ENCODE data around the gene LIF.

DNA sequence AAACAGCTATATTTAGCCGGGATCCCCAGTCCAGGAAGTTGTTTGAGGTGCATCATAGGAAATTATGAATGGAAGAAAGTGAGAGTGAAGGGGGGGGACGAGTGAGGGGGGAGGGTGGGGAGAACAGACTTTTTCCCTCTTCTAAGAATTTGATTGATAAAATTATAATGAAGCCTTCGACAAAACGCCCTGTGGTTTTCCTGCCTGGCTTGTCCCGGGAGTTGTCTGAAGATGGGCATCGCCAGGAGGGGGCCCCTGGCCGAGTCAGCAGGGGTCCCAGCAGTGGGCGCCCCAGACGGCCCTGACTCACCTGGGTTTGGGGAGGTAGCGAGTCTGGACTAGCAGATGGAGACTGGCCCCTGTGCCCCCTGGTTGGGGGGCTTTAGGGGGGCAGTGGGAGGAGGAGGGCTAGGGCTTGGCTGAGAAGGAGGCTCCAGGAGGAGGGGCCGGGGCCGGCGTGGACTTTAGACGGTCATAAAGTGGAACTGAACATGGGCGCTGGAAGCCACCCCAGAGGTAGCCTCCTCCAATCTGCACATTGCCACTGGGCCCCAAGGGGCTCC is 336 bp upstream of the LIF start:
- TF ChIP-seq, protein P1, sequence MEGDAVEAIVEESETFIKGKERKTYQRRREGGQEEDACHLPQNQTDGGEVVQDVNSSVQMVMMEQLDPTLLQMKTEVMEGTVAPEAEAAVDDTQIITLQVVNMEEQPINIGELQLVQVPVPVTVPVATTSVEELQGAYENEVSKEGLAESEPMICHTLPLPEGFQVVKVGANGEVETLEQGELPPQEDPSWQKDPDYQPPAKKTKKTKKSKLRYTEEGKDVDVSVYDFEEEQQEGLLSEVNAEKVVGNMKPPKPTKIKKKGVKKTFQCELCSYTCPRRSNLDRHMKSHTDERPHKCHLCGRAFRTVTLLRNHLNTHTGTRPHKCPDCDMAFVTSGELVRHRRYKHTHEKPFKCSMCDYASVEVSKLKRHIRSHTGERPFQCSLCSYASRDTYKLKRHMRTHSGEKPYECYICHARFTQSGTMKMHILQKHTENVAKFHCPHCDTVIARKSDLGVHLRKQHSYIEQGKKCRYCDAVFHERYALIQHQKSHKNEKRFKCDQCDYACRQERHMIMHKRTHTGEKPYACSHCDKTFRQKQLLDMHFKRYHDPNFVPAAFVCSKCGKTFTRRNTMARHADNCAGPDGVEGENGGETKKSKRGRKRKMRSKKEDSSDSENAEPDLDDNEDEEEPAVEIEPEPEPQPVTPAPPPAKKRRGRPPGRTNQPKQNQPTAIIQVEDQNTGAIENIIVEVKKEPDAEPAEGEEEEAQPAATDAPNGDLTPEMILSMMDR (IDR thresholded peaks at IDR 0.05 in 4 of 5, conservative IDR thresholded peaks at IDR 0.05 in 1 of 5), result no peak
- TF ChIP-seq POLR2A (IDR thresholded peaks at IDR 0.05), result no peak
